Liver (tissue), 9 donors: ENCODE measurements around the gene SPATA32. TPM values are rescaled to one million over a fixed set of nuclear protein-coding genes. Genes with fewer than 3 reads are reported as not detected.

Experiments used
- DNase-seq: peaks from one replicate; pipeline ENCODE4 v3.0.0-alpha.2; 2017; ENCODE audit warnings: low spot score
- H3K27ac ChIP-seq, 2 donors: one replicate each; pipeline ENCODE4 v1.7.0; 2013; ENCODE audit warnings: inconsistent platforms in 2 of 2, low read length in 2 of 2, control low read depth in 1 of 2, low read depth in 1 of 2, mild to moderate bottlenecking in 1 of 2
- H3K27me3 ChIP-seq, 4 donors: one replicate each; pipeline versions ENCODE4 v1.6.1 to v1.7.0; 2013; ENCODE audit warnings: low read length in 3 of 4, inconsistent platforms in 1 of 4, mild to moderate bottlenecking in 1 of 4, moderate library complexity in 1 of 4; ENCODE audit not compliant: control insufficient read depth in 4 of 4, insufficient read depth in 4 of 4
- H3K36me3 ChIP-seq, 4 donors: one replicate each; pipeline versions ENCODE4 v1.6.1 to v1.7.0; 2013; ENCODE audit warnings: low read length in 3 of 4, mild to moderate bottlenecking in 3 of 4, low read depth in 1 of 4, moderate library complexity in 1 of 4; ENCODE audit not compliant: control insufficient read depth in 4 of 4, insufficient read depth in 3 of 4
- H3K4me1 ChIP-seq, 4 donors: one replicate each; pipeline versions ENCODE4 v1.6.1 to v1.7.0; 2013; ENCODE audit warnings: low read length in 3 of 4, mild to moderate bottlenecking in 3 of 4, moderate library complexity in 1 of 4; ENCODE audit not compliant: control insufficient read depth in 4 of 4, insufficient read depth in 4 of 4
- H3K4me3 ChIP-seq, 3 donors: one replicate each; pipeline versions ENCODE4 v1.6.1 to v1.7.0; 2013; ENCODE audit warnings: low read length in 3 of 3, control low read depth in 1 of 3, low read depth in 1 of 3, mild to moderate bottlenecking in 1 of 3
- H3K9ac ChIP-seq, 2 donors: one replicate each; pipeline ENCODE4 v1.7.0; 2013; ENCODE audit warnings: low read length in 2 of 2, mild to moderate bottlenecking in 2 of 2, moderate library complexity in 2 of 2, control low read depth in 1 of 2, low read depth in 1 of 2
- H3K9me3 ChIP-seq, 4 donors: one replicate each; pipeline versions ENCODE4 v1.6.1 to v1.7.0; 2013; ENCODE audit warnings: low read length in 3 of 4; ENCODE audit not compliant: control insufficient read depth in 4 of 4
- EGR1 ChIP-seq, 2 donors: IDR thresholded peaks; 2 replicates each; pipeline ENCODE4 v1.6.1; 2016 to 2018; ENCODE audit warnings: antibody characterized with exemption in 2 of 2, low read depth in 2 of 2
- FOXA1 ChIP-seq: IDR thresholded peaks from 2 replicates; pipeline ENCODE4 v1.6.1; 2016; ENCODE audit warnings: antibody characterized with exemption
- FOXA2 ChIP-seq: IDR thresholded peaks from 2 replicates; pipeline ENCODE4 v1.6.1; 2016; ENCODE audit warnings: antibody characterized with exemption
- GABPA ChIP-seq, 2 donors: IDR thresholded peaks in 1 of 2; conservative IDR thresholded peaks in 1 of 2; 2 replicates each; pipeline ENCODE4 v1.6.1; 2016; ENCODE audit warnings: antibody characterized with exemption in 2 of 2, mild to moderate bottlenecking in 1 of 2, moderate library complexity in 1 of 2
- HNF4A ChIP-seq, 2 donors: conservative IDR thresholded peaks; 2 replicates each; pipeline ENCODE4 v1.6.1; 2016; ENCODE audit warnings: antibody characterized with exemption in 2 of 2, mild to moderate bottlenecking in 2 of 2
- JUND ChIP-seq, 2 donors: IDR thresholded peaks; 2 replicates each; pipeline ENCODE4 v1.6.1; 2016; ENCODE audit warnings: antibody characterized with exemption in 2 of 2
- NR2F2 ChIP-seq: IDR thresholded peaks from 2 replicates; pipeline ENCODE4 v1.6.1; 2016; ENCODE audit warnings: antibody characterized with exemption
- RAD21 ChIP-seq, 2 donors: IDR thresholded peaks; 2 replicates each; pipeline ENCODE4 v1.6.1; 2016; ENCODE audit warnings: antibody characterized with exemption in 2 of 2, mild to moderate bottlenecking in 2 of 2
- SP1 ChIP-seq: IDR thresholded peaks from 2 replicates; pipeline ENCODE4 v1.6.1; 2018; ENCODE audit warnings: antibody characterized with exemption, mild to moderate bottlenecking
- TAF1 ChIP-seq: conservative IDR thresholded peaks from 2 replicates; pipeline ENCODE4 v1.6.1; 2016; ENCODE audit warnings: antibody characterized with exemption, mild to moderate bottlenecking
- WGBS: extraction: QIAGEN DNeasy Blood & Tissue Kit; methylation state at CpG from one replicate; pipeline ENCODE4 v1.1.7; 2013; 5-methylcytosine and 5-hydroxymethylcytosine counted together
- polyA plus RNA-seq, 2 donors: library from polyadenylated mRNA; stranded (reverse) in 1 of 2; unstranded in 1 of 2; fragments of 200-250 nt in 1 of 2; fragments of >200 nt in 1 of 2; fragmentation: Nextera tagmentation in 1 of 2; extraction: Ambion mirVana in 1 of 2; gene quantifications; one replicate each; pipeline versions ENCODE4 v1.2.1 to v1.2.3, GENCODE V29; 2013 to 2015
- total RNA-seq, 2 donors: library from RNA; depleted of rRNA; stranded (reverse); fragments of >200 nt; gene quantifications; one replicate each; pipeline ENCODE4 v1.2.3, GENCODE V29; 2014
- TF ChIP-seq, protein P1 (sequence below): IDR thresholded peaks from 2 replicates; pipeline ENCODE4 v1.6.1; 2016; ENCODE audit warnings: antibody characterized with exemption, mild to moderate bottlenecking
- TF ChIP-seq, protein P2 (sequence below): IDR thresholded peaks from 2 replicates; pipeline ENCODE4 v1.6.1; 2016; ENCODE audit warnings: antibody characterized with exemption
- TF ChIP-seq, protein P3 (sequence below): IDR thresholded peaks from 2 replicates; pipeline ENCODE4 v1.6.1; 2016; ENCODE audit warnings: antibody characterized with exemption
- donor health status: healthy.
- donor health status: healthy.
- donor health status: healthy.
- donor health status: healthy.
- donor health status: healthy.

SPATA32 gene
- total and polyA plus RNA-seq, 4 donors: not detected

DNA sequence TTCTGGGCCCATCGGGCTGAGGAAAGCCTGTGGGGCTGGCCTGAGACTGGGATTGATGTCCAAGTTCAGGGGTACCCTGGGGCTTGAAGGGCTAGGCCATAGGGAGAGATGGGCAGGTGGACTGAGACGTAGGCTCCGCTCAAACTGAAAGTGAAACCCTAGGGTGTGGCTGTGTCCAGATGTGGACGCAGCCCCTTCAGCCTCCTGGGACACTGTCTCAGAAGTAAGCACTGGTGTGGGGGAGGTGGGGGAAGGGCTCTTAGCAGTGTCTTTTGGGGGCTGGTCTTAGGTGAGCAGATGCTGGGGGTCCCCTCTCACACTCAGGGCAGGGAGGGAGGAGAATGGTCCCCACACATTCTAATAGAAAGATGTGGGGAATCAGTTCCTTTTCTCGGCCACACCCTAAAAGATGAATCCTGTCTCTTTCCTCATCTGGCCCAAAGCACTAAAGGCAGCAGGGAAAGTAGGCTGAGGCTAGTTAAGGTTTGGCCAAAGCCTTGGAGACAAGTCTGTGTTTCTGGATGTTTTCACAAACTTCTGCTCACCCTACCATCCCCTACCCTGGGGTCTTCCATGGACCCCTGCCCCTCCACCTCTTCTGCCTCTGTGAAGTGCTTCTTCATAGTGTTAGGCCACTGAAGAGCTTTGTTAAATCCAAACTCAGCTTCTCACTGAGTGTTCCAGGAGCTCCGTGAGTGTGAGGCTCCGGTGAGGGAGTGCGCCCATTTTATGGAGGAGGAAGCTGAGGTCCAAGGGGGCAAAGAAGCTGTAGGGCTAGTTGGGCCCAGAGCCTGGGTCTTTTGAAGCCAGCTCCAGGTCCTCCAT lies 34.6 kb downstream of the SPATA32 start:
- Histone ChIP-seq H3K27me3 (no peaks in the 10 kb centered on the region), H3K4me3 (no peak overlapping the region), H3K9me3 (no peaks in the 10 kb centered on the region), H3K27ac (peak overlapping the region; percentile 76 to 80), H3K9ac (no peak overlapping the region), H3K36me3 (no peaks in the 10 kb centered on the region), H3K4me1 (peaks cover 0 to 5% (median 0%) of the 10 kb centered on the region in 4 donors)
- DNase-seq: peak; percentile 30
- WGBS: 74% methylated on average over 8 of the region's 8 CpGs
- TF ChIP-seq GABPA (IDR thresholded peaks at IDR 0.05 in 1 of 2, conservative IDR thresholded peaks at IDR 0.05 in 1 of 2) (no peak), RAD21 (IDR thresholded peaks at IDR 0.05) (no peak), FOXA1 (no peak), NR2F2 (no peak), HNF4A (conservative IDR thresholded peaks at IDR 0.05) (no peak), JUND (IDR thresholded peaks at IDR 0.05) (no peak), EGR1 (IDR thresholded peaks at IDR 0.05; ENCODE audit: low read depth in 2 of 2) (no peak), FOXA2 (no peak), TAF1 (no peak)
- TF ChIP-seq, protein P1, sequence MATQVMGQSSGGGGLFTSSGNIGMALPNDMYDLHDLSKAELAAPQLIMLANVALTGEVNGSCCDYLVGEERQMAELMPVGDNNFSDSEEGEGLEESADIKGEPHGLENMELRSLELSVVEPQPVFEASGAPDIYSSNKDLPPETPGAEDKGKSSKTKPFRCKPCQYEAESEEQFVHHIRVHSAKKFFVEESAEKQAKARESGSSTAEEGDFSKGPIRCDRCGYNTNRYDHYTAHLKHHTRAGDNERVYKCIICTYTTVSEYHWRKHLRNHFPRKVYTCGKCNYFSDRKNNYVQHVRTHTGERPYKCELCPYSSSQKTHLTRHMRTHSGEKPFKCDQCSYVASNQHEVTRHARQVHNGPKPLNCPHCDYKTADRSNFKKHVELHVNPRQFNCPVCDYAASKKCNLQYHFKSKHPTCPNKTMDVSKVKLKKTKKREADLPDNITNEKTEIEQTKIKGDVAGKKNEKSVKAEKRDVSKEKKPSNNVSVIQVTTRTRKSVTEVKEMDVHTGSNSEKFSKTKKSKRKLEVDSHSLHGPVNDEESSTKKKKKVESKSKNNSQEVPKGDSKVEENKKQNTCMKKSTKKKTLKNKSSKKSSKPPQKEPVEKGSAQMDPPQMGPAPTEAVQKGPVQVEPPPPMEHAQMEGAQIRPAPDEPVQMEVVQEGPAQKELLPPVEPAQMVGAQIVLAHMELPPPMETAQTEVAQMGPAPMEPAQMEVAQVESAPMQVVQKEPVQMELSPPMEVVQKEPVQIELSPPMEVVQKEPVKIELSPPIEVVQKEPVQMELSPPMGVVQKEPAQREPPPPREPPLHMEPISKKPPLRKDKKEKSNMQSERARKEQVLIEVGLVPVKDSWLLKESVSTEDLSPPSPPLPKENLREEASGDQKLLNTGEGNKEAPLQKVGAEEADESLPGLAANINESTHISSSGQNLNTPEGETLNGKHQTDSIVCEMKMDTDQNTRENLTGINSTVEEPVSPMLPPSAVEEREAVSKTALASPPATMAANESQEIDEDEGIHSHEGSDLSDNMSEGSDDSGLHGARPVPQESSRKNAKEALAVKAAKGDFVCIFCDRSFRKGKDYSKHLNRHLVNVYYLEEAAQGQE: no peak
- TF ChIP-seq, protein P2, sequence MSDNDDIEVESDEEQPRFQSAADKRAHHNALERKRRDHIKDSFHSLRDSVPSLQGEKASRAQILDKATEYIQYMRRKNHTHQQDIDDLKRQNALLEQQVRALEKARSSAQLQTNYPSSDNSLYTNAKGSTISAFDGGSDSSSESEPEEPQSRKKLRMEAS: no peak

DNA sequence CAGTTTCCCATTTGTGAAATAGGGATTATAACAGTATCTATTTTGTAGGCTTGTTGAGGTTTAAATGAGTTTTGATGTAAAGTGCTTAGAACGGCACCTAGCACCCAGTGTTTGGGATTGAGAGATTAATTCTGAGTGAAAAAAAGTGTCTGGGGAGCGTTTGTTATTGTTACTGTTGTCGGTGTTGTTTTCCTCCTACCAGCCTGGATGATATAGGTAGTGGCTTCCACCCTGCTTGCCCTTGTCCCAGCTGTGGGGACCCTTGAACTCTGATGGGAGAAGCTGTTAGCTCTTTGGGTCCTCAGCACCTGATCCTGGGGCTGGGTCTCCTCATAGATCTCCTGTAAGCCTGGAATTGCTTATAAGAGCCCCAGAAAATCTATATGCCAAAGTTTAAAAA lies 35.3 kb downstream of the SPATA32 start:
- Histone ChIP-seq H3K4me3 (no peak overlapping the region), H3K27me3 (no peaks in the 10 kb centered on the region), H3K9me3 (no peaks in the 10 kb centered on the region), H3K27ac (peak overlapping the region; percentile 76 to 80), H3K4me1 (peaks cover 0 to 8% (median 2%) of the 10 kb centered on the region in 4 donors), H3K36me3 (no peaks in the 10 kb centered on the region), H3K9ac (peak overlapping the region in 1 of 2 donors; percentile 76)
- WGBS: 79% methylated on average over 3 of the region's 3 CpGs
- DNase-seq: no peak
- TF ChIP-seq NR2F2: no peak
- TF ChIP-seq HNF4A (conservative IDR thresholded peaks at IDR 0.05): no peak

DNA sequence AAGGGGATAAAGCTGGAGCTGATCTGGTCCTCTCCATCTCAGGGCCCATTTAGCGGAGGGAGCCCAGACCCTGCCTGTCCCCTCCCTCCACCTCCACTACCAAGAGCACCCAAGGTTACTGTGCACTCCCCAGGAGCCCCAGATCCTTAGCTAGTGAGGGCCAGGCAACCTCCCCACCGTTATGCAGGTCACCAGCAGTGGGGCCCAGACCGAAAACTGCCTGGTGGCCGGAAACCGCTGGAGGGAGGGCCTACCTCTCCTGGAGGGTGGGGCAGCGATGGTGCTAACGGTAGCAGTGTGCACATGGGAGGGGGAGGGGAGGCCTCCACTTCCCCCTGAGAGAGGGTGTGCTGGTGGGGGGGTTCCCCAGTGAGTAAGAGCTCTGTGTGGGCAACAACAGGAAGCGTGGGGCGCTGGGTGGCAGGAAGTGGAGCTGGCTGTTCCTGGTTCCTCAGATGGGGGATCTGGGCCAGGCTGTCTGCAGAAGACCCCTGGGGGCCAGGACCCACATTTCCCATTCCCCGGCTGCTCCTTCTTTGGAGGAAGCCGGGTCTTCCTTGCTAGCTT lies 35.8 kb downstream of the SPATA32 start:
- TF ChIP-seq SP1 (peak; percentile 16), GABPA (IDR thresholded peaks at IDR 0.05 in 1 of 2, conservative IDR thresholded peaks at IDR 0.05 in 1 of 2) (peak in 1 of 2 donors; percentile 27)
- TF ChIP-seq, protein P3, sequence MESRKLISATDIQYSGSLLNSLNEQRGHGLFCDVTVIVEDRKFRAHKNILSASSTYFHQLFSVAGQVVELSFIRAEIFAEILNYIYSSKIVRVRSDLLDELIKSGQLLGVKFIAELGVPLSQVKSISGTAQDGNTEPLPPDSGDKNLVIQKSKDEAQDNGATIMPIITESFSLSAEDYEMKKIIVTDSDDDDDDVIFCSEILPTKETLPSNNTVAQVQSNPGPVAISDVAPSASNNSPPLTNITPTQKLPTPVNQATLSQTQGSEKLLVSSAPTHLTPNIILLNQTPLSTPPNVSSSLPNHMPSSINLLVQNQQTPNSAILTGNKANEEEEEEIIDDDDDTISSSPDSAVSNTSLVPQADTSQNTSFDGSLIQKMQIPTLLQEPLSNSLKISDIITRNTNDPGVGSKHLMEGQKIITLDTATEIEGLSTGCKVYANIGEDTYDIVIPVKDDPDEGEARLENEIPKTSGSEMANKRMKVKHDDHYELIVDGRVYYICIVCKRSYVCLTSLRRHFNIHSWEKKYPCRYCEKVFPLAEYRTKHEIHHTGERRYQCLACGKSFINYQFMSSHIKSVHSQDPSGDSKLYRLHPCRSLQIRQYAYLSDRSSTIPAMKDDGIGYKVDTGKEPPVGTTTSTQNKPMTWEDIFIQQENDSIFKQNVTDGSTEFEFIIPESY: no peak
- no peak overlapping the region for H3K4me3 ChIP-seq
- H3K27me3 ChIP-seq: no peaks in the 10 kb centered on the region
- H3K9me3 ChIP-seq: no peaks in the 10 kb centered on the region
- 75% methylated on average over 11 of the region's 11 CpGs for WGBS
- H3K4me1 ChIP-seq: peaks cover 0 to 11% (median 4%) of the 10 kb centered on the region in 4 donors
- H3K36me3 ChIP-seq: no peaks in the 10 kb centered on the region
- H3K27ac ChIP-seq: peak overlapping the region; percentile 76 to 80
- peak overlapping the region; percentile 3 to 76 for H3K9ac ChIP-seq
- peak; percentile 40 for DNase-seq
